Activated CD4-positive, alpha-beta T cell treated with anti-CD3 and anti-CD28 coated beads for 48 hours (primary cell): ENCODE results near the gene NCKAP1.
"Not testable (repeated sequence)": the region's sequence is repeated elsewhere in the genome, so short reads cannot be mapped to it uniquely, and the experiment has no call there.

Experiments used
- DNase-seq: peaks from one replicate; pipeline ENCODE4 v3.0.0-alpha.2; 2020

NCKAP1 gene

GRCh38 chr2:183035954-183036669, 2.1 kb downstream of the NCKAP1 start:
- DNase-seq = no peak

GRCh38 chr2:183035298-183035953, 2.8 kb downstream of the NCKAP1 start:
- no peak for DNase-seq

GRCh38 chr2:183034806-183035205, 3.5 kb downstream of the NCKAP1 start:
- DNase-seq = no peak

GRCh38 chr2:183033951-183034350, 4.3 kb downstream of the NCKAP1 start:
- no peak for DNase-seq

GRCh38 chr2:183031911-183032794, 6.1 kb downstream of the NCKAP1 start:
- no peak for DNase-seq

- DNase-seq = no peak
Observed at GRCh38 chr2:183029219-183029618, 9.0 kb downstream of the NCKAP1 start.

GRCh38 chr2:183028108-183028507, 10.1 kb downstream of the NCKAP1 start:
- DNase-seq = no peak

- no peak for DNase-seq
Observed at GRCh38 chr2:183027443-183027842, 10.8 kb downstream of the NCKAP1 start.

- DNase-seq = no peak
Observed at GRCh38 chr2:183026424-183026823, 11.8 kb downstream of the NCKAP1 start.

GRCh38 chr2:183025993-183026392, 12.3 kb downstream of the NCKAP1 start:
- DNase-seq = no peak

GRCh38 chr2:183024339-183025095, 13.7 kb downstream of the NCKAP1 start:
- DNase-seq = no peak

- no peak for DNase-seq
Observed at GRCh38 chr2:183022711-183023110, 15.5 kb downstream of the NCKAP1 start.

- no peak for DNase-seq
Observed at GRCh38 chr2:183021613-183022012, 16.6 kb downstream of the NCKAP1 start.

GRCh38 chr2:183019718-183020442, 18.4 kb downstream of the NCKAP1 start:
- no peak for DNase-seq

- not testable (repeated sequence) for DNase-seq
Observed at GRCh38 chr2:183017845-183018244, 20.4 kb downstream of the NCKAP1 start.

GRCh38 chr2:183014005-183014404, 24.3 kb downstream of the NCKAP1 start:
- DNase-seq = no peak

GRCh38 chr2:183011743-183012142, 26.5 kb downstream of the NCKAP1 start:
- DNase-seq = no peak

GRCh38 chr2:183010112-183010511, 28.1 kb downstream of the NCKAP1 start:
- DNase-seq = no peak

- DNase-seq = no peak
Observed at GRCh38 chr2:183009249-183009899, 28.9 kb downstream of the NCKAP1 start.

- DNase-seq = no peak
Observed at GRCh38 chr2:183001948-183002347, 36.3 kb downstream of the NCKAP1 start.

- DNase-seq = no peak
Observed at GRCh38 chr2:183000846-183001245, 37.4 kb downstream of the NCKAP1 start.
